ENCODE data around the gene C1orf21. TPM values are rescaled to one million over a fixed set of nuclear protein-coding genes. Genes with fewer than 3 reads are reported as not detected.

The C1orf21 gene
- total and polyA plus RNA-seq, 2 donors (not counting 1 experiment from before 2014, with no cell fraction given) = 53.0 to 95.4 TPM

- no peak overlapping the region for H3K9ac ChIP-seq (ENCODE audit: insufficient read depth, low read length)
- H2AFZ ChIP-seq (ENCODE audit: low read length) = no peak overlapping the region
- no peaks in the 10 kb centered on the region for H3K27me3 ChIP-seq (ENCODE audit: control insufficient read depth, insufficient read depth, low read length)
- H3K4me1 ChIP-seq (ENCODE audit: control insufficient read depth, extremely low read depth, insufficient read depth, low read length) = no peaks in the 10 kb centered on the region
- H3K4me2 ChIP-seq (ENCODE audit: extremely low read depth, insufficient read depth, low read length) = no peak overlapping the region
- H3K4me3 ChIP-seq (replicated peaks in 1 of 4; ENCODE audit: control extremely low read depth in 1 of 4, insufficient read depth in 1 of 4, low read depth in 3 of 4, low read length in 4 of 4) = no peak overlapping the region
- DNase-seq (ENCODE audit: low read depth in 2 of 2) = no peak
- no peaks in the 10 kb centered on the region for H3K36me3 ChIP-seq (ENCODE audit: control insufficient read depth, insufficient read depth, low read length)
- H4K20me1 ChIP-seq (ENCODE audit: control insufficient read depth, extremely low read depth, insufficient read depth, low read length) = no peaks in the 10 kb centered on the region
- TF ChIP-seq EZH2 (IDR thresholded peaks at IDR 0.05; ENCODE audit: low read length, missing control alignments) (no peak), CTCF (conservative IDR thresholded peaks at IDR 0.05 in 1 of 2, IDR thresholded peaks at IDR 0.05 in 1 of 2; ENCODE audit: low read depth in 1 of 2, low read length in 2 of 2) (no peak)
- H3K27ac ChIP-seq (ENCODE audit: insufficient read depth, low read length) = no peak overlapping the region
- H3K79me2 ChIP-seq (ENCODE audit: control insufficient read depth, insufficient read depth, low read length) = peaks cover 67% of the 10 kb centered on the region
- no peaks in the 10 kb centered on the region for H3K9me3 ChIP-seq (ENCODE audit: control insufficient read depth, insufficient read depth, low read depth, low read length)
These were observed 12.5 kb downstream of the C1orf21 start for GRCh38 chr1:184399192-184399847.

GRCh38 chr1:184403961-184404726, 17.3 kb downstream of the C1orf21 start:
- Histone ChIP-seq H3K4me2 (ENCODE audit: extremely low read depth, insufficient read depth, low read length) (no peak overlapping the region), H3K4me3 (replicated peaks in 1 of 4; ENCODE audit: control extremely low read depth in 1 of 4, insufficient read depth in 1 of 4, low read depth in 3 of 4, low read length in 4 of 4) (no peak overlapping the region), H3K36me3 (ENCODE audit: control insufficient read depth, insufficient read depth, low read length) (no peaks in the 10 kb centered on the region), H3K4me1 (ENCODE audit: control insufficient read depth, extremely low read depth, insufficient read depth, low read length) (peaks cover 7% of the 10 kb centered on the region), H2AFZ (ENCODE audit: low read length) (no peak overlapping the region), H3K27ac (ENCODE audit: insufficient read depth, low read length) (no peak overlapping the region), H3K27me3 (ENCODE audit: control insufficient read depth, insufficient read depth, low read length) (no peaks in the 10 kb centered on the region), H3K9ac (ENCODE audit: insufficient read depth, low read length) (no peak overlapping the region), H4K20me1 (ENCODE audit: control insufficient read depth, extremely low read depth, insufficient read depth, low read length) (no peaks in the 10 kb centered on the region), H3K79me2 (ENCODE audit: control insufficient read depth, insufficient read depth, low read length) (peaks cover 42% of the 10 kb centered on the region), H3K9me3 (ENCODE audit: control insufficient read depth, insufficient read depth, low read depth, low read length) (no peaks in the 10 kb centered on the region)
- no peak for DNase-seq (ENCODE audit: low read depth in 2 of 2)
- no peak for TF ChIP-seq EZH2 (IDR thresholded peaks at IDR 0.05; ENCODE audit: low read length, missing control alignments)
- no peak for TF ChIP-seq CTCF (conservative IDR thresholded peaks at IDR 0.05 in 1 of 2, IDR thresholded peaks at IDR 0.05 in 1 of 2; ENCODE audit: low read depth in 1 of 2, low read length in 2 of 2)

- TF ChIP-seq CTCF (conservative IDR thresholded peaks at IDR 0.05 in 1 of 2, IDR thresholded peaks at IDR 0.05 in 1 of 2; ENCODE audit: low read depth in 1 of 2, low read length in 2 of 2) = no peak
- Histone ChIP-seq H3K36me3 (ENCODE audit: control insufficient read depth, insufficient read depth, low read length) (no peaks in the 10 kb centered on the region), H3K4me1 (ENCODE audit: control insufficient read depth, extremely low read depth, insufficient read depth, low read length) (peaks cover 7% of the 10 kb centered on the region), H3K27ac (ENCODE audit: insufficient read depth, low read length) (no peak overlapping the region), H3K79me2 (ENCODE audit: control insufficient read depth, insufficient read depth, low read length) (peaks cover 41% of the 10 kb centered on the region), H2AFZ (ENCODE audit: low read length) (no peak overlapping the region), H3K27me3 (ENCODE audit: control insufficient read depth, insufficient read depth, low read length) (no peaks in the 10 kb centered on the region), H3K9me3 (ENCODE audit: control insufficient read depth, insufficient read depth, low read depth, low read length) (no peaks in the 10 kb centered on the region), H3K4me3 (replicated peaks in 1 of 4; ENCODE audit: control extremely low read depth in 1 of 4, insufficient read depth in 1 of 4, low read depth in 3 of 4, low read length in 4 of 4) (no peak overlapping the region), H4K20me1 (ENCODE audit: control insufficient read depth, extremely low read depth, insufficient read depth, low read length) (no peaks in the 10 kb centered on the region), H3K9ac (ENCODE audit: insufficient read depth, low read length) (no peak overlapping the region), H3K4me2 (ENCODE audit: extremely low read depth, insufficient read depth, low read length) (no peak overlapping the region)
- DNase-seq (ENCODE audit: low read depth in 2 of 2) = no peak
These were observed 17.8 kb downstream of the C1orf21 start for GRCh38 chr1:184404727-184405027.

Data from fibroblast of lung (primary cell).